Neural crest cell (in vitro differentiated cells): ENCODE measurements around the gene ATXN7L1. TPM values are rescaled to one million over a fixed set of nuclear protein-coding genes. Genes with fewer than 3 reads are reported as not detected.

Experiments
- DNase-seq: peaks from one replicate; pipeline ENCODE4 v3.0.0; 2021; ENCODE audit warnings: low read depth, mixed read lengths, low spot score
- H3K27ac Mint-ChIP-seq: one replicate; pipeline ENCODE4 v1.8.0; 2021; ENCODE audit warnings: mild to moderate bottlenecking, mixed read lengths; ENCODE audit not compliant: unreplicated experiment
- H3K27me3 Mint-ChIP-seq: 2 replicates; pipeline ENCODE4 v1.8.0; 2021; ENCODE audit warnings: low read depth, mild to moderate bottlenecking, mixed read lengths
- H3K36me3 Mint-ChIP-seq: 2 replicates; pipeline ENCODE4 v1.8.0; 2021; ENCODE audit warnings: low read depth, mild to moderate bottlenecking, mixed read lengths
- H3K4me1 Mint-ChIP-seq: 2 replicates; pipeline ENCODE4 v1.8.0; 2021; ENCODE audit warnings: mixed read lengths
- H3K4me3 Mint-ChIP-seq: one replicate; pipeline ENCODE4 v1.8.0; 2021; ENCODE audit warnings: mild to moderate bottlenecking, mixed read lengths
- H3K9me3 Mint-ChIP-seq: 2 replicates; pipeline ENCODE4 v1.8.0; 2021; ENCODE audit warnings: mixed read lengths
- total RNA-seq: library from RNA; stranded (reverse); gene quantifications from 2 replicates; pipeline ENCODE4 v1.2.1, GENCODE V29; 2021
- TF ChIP-seq, protein P1 (sequence below): fragments of 200-600 bp; sonication (generic); conservative IDR thresholded peaks from 2 replicates; pipeline ENCODE4 v1.5.0; 2021; ENCODE audit warnings: antibody characterized with exemption, mild to moderate bottlenecking

ATXN7L1 gene
- total RNA-seq, 1 donor from 2014 or later: 14.4 TPM

DNA sequence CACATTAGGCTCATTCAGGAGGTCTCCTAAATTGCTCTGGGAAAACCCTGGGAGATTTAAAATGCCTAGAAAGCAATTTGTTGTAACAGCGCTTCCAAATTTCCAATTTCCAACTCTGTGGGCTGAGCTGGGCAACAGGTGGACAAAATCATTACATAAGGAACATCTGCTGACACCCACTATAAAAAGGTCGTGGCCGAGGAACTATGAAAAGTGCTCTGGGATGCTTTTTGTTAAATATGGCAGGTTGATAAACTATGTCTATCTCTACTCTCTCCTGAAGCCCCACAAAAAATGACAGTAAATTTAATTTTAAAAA, 45.1 kb downstream of the ATXN7L1 start:
- Mint-ChIP-seq H3K36me3 (no peaks in the 10 kb centered on the region), H3K4me1 (peaks cover 40% of the 10 kb centered on the region), H3K4me3 (no peak overlapping the region)

GRCh38 chr7:105830405-105831301, 45.7 kb downstream of the ATXN7L1 start:
- Mint-ChIP-seq H3K27me3 (no peaks in the 10 kb centered on the region), H3K27ac (no peak overlapping the region), H3K9me3 (no peaks in the 10 kb centered on the region), H3K4me3 (no peak overlapping the region), H3K36me3 (no peaks in the 10 kb centered on the region), H3K4me1 (peaks cover 37% of the 10 kb centered on the region)
- TF ChIP-seq, protein P1, sequence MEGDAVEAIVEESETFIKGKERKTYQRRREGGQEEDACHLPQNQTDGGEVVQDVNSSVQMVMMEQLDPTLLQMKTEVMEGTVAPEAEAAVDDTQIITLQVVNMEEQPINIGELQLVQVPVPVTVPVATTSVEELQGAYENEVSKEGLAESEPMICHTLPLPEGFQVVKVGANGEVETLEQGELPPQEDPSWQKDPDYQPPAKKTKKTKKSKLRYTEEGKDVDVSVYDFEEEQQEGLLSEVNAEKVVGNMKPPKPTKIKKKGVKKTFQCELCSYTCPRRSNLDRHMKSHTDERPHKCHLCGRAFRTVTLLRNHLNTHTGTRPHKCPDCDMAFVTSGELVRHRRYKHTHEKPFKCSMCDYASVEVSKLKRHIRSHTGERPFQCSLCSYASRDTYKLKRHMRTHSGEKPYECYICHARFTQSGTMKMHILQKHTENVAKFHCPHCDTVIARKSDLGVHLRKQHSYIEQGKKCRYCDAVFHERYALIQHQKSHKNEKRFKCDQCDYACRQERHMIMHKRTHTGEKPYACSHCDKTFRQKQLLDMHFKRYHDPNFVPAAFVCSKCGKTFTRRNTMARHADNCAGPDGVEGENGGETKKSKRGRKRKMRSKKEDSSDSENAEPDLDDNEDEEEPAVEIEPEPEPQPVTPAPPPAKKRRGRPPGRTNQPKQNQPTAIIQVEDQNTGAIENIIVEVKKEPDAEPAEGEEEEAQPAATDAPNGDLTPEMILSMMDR: no peak
- DNase-seq: no peak

More for the DNA sequence above, 45.1 kb downstream of the ATXN7L1 start:
- Mint-ChIP-seq H3K27ac (no peak overlapping the region), H3K9me3 (no peaks in the 10 kb centered on the region), H3K27me3 (no peaks in the 10 kb centered on the region)
- TF ChIP-seq, protein P1: no peak
- no peak for DNase-seq

- DNase-seq: no peak
- H3K36me3 Mint-ChIP-seq: no peaks in the 10 kb centered on the region
- H3K4me1 Mint-ChIP-seq: peaks cover 36% of the 10 kb centered on the region
- H3K4me3 Mint-ChIP-seq: no peak overlapping the region
- H3K9me3 Mint-ChIP-seq: no peaks in the 10 kb centered on the region
- TF ChIP-seq, protein P1: no peak
- H3K27me3 Mint-ChIP-seq: no peaks in the 10 kb centered on the region
- H3K27ac Mint-ChIP-seq: no peak overlapping the region
These were observed 46.6 kb downstream of the ATXN7L1 start for GRCh38 chr7:105829681-105830322.

DNA sequence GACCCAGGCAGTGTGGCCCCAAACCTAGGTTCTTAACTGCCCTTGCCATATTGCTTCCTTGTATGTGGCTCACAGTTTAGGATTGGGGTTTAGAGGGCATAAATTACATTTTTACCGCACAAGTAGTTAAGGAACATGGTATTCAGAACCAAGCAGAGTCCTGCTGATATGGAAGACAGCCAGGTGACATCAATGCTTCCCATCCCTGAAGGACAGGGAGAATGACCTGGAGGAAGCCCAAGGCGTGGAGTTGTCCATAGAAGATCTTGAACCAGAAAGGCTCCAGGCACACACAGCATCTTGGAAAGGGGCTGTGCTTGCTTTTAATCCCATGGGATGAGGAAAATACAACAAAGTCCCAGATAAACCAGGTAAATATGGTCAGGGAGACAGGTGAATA, 48.3 kb downstream of the ATXN7L1 start:
- Mint-ChIP-seq H3K4me3 (no peak overlapping the region), H3K36me3 (peaks cover 5% of the 10 kb centered on the region), H3K4me1 (peaks cover 24% of the 10 kb centered on the region), H3K27ac (no peak overlapping the region), H3K27me3 (no peaks in the 10 kb centered on the region), H3K9me3 (peaks cover 3% of the 10 kb centered on the region)
- TF ChIP-seq, protein P1: no peak
- no peak for DNase-seq

GRCh38 chr7:105827151-105827875, 49.1 kb downstream of the ATXN7L1 start:
- H3K9me3 Mint-ChIP-seq: peaks cover 3% of the 10 kb centered on the region

More at GRCh38 chr7:105827151-105827875, 49.1 kb downstream of the ATXN7L1 start:
- Mint-ChIP-seq H3K27ac (no peak overlapping the region), H3K4me1 (peaks cover 17% of the 10 kb centered on the region), H3K27me3 (no peaks in the 10 kb centered on the region), H3K4me3 (no peak overlapping the region), H3K36me3 (peaks cover 5% of the 10 kb centered on the region)
- no peak for DNase-seq
- TF ChIP-seq, protein P1: no peak
